Islet precursor cell (in vitro differentiated cells): ENCODE measurements around the gene CAMK2G.
A peak's percentile ranks its signal among the peaks of the same experiment; 100 is the strongest.
"Not testable (repeated sequence)": the region's sequence is repeated elsewhere in the genome, so short reads cannot be mapped to it uniquely, and the experiment has no call there.

Experiments used
- DNase-seq: peaks from one replicate; pipeline ENCODE4 v3.0.0-alpha.2; 2018

The CAMK2G gene

GRCh38 chr10:73788864-73789658, 85.3 kb downstream of the CAMK2G start:
- peak; percentile 68 for DNase-seq

GRCh38 chr10:73787031-73787800, 87.1 kb downstream of the CAMK2G start:
- not testable (repeated sequence) for DNase-seq

DNA sequence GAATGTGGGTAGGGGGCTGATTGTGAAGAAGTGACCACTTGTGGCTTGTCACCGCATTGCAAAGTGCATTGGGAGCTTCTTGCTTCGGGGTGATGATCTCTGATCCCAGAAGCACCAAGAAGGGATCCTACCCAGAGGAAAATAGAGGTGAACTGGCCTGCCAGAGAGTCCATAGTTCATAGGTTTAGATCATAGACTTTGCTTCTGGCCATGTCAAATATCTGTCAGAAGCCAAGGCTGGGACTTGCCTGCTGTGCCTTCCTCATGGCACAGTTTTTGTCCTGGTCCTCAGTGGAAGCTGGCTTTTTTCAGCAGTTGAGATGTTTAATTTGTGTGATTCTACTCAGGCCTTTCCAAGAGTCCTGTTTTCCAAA, 87.9 kb downstream of the CAMK2G start:
- DNase-seq, result no peak

- DNase-seq, result peak; percentile 88
Observed at GRCh38 chr10:73785721-73786511, 88.4 kb downstream of the CAMK2G start.

GRCh38 chr10:73785211-73785720, 89.1 kb downstream of the CAMK2G start, which contains the start of gene ZSWIM8:
Gene ZSWIM8, plus strand, starts transcription at chr10:73785606. Its CDS starts 273 bp downstream, at chr10:73785879.
- DNase-seq, result peak; percentile 94

DNA sequence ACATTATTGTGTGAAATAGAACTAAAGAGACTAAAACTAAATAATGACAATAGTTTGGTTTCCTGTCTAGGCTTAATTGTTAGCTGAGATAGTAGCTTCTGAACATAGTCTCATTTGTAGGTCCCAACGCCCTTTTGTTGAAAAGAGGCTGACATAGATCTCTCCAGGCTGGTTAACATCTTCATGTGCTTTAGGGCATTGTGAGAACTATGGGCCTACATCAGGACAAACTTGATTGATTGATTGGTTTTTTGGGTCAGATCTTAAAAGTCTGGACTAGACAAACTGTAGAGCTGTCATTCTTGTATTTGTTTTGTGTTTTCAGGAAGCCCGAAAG, 91.6 kb downstream of the CAMK2G start:
- DNase-seq, result no peak

GRCh38 chr10:73781879-73782748, 92.2 kb downstream of the CAMK2G start, which contains the start of gene CHCHD1:
Gene CHCHD1, plus strand, starts transcription at chr10:73782048. Its CDS starts 28 bp downstream, at chr10:73782076.
- peak; percentile 95 for DNase-seq

GRCh38 chr10:73781548-73781878, 92.8 kb downstream of the CAMK2G start:
- DNase-seq, result no peak

- no peak for DNase-seq
Observed at GRCh38 chr10:73780966-73781365, 93.4 kb downstream of the CAMK2G start.

DNA sequence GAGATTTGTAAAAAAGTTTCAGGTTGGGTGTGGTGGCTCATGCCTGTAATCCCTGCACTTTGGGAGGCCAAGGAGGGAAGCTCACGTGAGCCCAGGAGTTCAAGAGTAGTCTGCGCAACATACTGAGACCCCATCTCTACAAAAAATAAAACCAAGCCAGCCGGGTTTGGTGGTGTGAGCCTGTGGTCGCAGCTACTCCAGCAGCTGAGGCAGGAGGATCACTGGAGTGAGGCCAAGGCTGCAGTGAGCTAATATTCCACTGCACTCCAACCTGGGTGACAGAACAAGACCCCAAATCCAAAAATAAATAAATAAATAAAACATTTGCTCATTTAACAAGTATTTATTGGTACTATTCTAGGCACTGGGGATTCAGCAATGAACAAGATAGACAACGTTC, 94.1 kb downstream of the CAMK2G start:
- DNase-seq, result no peak

GRCh38 chr10:73779539-73780197, 94.7 kb downstream of the CAMK2G start:
- no peak for DNase-seq

GRCh38 chr10:73779018-73779417, 95.3 kb downstream of the CAMK2G start:
- DNase-seq, result no peak

GRCh38 chr10:73774637-73775036, 99.7 kb downstream of the CAMK2G start:
- DNase-seq, result no peak

DNA sequence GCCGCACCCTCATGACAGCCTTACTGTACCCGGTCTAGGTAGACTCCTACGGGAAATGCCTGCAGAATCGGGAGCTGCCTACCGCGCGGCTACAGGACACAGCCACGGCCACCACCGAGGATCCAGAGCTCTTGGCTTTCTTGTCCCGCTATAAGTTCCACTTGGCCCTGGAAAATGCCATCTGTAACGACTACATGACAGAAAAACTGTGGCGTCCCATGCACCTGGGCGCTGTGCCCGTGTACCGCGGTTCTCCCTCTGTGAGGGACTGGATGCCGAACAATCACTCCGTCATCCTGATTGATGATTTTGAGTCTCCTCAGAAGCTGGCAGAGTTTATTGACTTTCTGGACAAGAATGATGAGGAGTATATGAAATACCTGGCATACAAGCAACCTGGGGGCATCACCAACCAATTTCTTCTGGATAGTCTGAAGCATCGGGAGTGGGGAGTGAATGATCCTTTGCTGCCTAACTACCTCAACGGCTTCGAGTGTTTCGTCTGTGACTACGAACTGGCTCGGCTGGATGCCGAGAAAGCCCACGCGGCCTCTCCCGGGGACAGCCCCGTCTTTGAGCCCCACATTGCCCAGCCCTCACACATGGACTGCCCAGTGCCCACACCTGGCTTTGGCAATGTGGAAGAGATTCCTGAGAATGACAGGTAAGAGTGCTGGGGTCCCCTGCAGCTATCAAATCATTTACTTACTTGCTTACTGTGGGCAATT, 101.0 kb downstream of the CAMK2G start:
- DNase-seq, result no peak

DNA sequence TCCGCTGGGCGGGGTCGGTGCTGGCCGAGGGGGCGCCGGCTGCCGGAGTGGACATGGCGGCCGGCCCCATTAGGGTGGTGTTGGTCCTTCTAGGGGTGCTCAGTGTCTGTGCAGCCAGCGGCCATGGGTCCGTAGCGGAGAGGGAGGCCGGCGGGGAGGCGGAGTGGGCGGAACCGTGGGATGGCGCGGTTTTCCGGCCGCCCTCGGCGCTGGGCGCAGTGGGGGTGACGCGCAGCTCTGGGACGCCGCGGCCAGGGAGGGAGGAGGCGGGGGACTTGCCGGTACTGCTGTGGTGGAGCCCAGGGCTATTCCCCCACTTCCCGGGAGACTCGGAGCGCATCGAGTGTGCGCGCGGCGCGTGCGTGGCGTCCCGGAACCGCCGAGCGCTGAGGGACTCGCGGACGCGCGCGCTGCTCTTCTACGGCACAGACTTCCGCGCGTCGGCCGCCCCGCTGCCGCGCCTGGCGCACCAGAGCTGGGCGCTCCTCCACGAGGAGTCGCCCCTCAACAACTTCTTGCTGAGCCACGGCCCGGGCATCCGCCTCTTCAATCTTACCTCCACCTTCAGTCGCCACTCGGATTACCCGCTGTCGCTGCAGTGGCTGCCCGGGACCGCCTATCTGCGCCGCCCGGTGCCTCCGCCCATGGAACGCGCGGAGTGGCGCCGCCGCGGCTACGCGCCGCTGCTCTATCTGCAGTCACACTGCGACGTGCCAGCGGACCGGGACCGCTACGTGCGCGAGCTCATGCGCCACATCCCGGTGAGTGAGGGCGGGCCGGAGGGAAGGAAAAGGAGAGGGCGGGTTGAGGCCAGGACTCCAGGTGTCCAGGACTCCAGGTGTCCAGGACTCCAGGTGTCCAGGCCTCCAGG, 101.8 kb downstream of the CAMK2G start:
- peak; percentile 89 for DNase-seq

GRCh38 chr10:73771722-73772280, 102.6 kb downstream of the CAMK2G start:
- no peak for DNase-seq

DNA sequence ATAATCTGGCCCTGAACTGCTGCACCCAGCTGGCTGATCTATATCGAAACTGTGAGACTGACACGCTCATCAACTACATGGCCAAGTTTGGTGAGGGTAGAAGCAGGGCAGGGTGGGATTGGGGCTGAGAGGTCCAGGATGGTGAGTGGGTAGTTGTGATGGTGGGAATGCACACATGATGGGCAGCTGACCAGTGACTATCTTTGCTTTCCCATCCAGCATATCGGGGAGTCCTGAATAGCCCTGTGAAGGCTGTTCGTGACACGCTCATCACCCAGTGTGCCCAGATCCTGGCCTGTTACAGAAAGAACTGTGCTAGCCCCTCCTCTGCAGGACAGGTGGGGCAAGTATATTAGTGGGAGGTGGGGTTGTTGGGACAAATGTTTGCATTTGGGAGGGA, 105.0 kb downstream of the CAMK2G start:
- no peak for DNase-seq

DNA sequence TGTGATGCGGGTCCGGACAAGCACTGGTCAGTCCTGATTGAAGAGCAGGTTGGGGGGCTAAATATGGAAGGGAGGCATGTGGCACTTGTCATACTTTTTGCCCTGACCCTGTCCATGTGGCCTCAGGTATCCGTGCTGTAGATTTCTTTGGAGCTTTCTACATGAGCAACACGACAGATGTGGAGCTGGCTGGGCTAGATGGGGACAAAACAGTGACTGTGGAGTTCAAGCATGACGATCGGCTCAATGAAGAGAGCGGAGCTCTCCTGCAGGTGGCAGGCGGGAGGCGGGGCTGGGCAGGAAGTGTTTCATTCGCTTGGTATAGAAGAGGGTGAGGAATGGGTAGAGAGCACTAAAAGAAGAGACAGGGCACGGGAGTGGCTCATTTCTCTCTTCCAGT, 105.5 kb downstream of the CAMK2G start:
- DNase-seq, result no peak

DNA sequence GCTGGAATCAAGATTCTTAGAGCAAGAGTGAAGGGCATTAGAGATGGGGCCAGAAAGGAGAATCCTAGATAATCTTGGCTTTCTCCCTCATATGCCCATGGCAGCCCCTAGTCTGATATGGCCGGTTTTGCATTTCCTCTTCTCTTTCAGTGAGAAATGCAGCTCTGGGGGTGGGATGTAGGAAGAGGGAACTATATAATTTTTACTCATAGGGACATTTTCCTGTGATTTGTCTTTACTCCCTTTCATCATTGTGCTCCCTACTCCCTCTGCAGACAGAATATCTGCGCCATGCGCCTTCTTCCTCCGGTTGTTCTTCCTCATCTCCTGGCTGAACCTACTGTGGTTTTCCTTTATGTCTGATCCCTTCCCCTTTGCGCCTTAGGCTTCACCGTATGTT, 109.3 kb downstream of the CAMK2G start:
- DNase-seq, result no peak

DNA sequence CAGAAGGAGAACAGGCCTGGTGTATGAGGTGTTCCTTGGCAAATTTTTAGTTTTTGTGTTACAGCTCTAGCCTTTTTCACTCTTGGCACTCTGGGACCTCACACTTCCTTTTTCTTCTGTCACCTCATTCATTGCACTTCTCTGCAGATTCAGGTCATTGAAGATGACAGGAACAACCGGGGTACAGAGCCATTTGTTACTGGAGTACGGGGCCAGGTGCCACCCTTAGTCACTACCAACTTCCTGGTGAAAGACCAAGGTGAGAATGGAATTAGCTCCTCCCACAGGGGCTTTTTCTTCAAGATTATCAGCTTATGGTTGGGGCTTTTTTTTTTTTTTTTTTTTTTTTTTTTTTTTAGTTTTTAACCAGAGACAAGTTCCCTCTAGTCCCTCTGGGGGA, 111.0 kb downstream of the CAMK2G start:
- no peak for DNase-seq
